SHP77 treated with DMSO at 0.1 percent for 48 hours (cell line): ENCODE data around the gene FAM227A.
A peak's percentile ranks its signal among the peaks of the same experiment; 100 is the strongest.
"Not testable (repeated sequence)": the region's sequence is repeated elsewhere in the genome, so short reads cannot be mapped to it uniquely, and the experiment has no call there.

Source experiments
- DNase-seq: peaks from one replicate; lab custom pipeline; 2025; lab: John Stamatoyannopoulos, UW

FAM227A gene

DNA sequence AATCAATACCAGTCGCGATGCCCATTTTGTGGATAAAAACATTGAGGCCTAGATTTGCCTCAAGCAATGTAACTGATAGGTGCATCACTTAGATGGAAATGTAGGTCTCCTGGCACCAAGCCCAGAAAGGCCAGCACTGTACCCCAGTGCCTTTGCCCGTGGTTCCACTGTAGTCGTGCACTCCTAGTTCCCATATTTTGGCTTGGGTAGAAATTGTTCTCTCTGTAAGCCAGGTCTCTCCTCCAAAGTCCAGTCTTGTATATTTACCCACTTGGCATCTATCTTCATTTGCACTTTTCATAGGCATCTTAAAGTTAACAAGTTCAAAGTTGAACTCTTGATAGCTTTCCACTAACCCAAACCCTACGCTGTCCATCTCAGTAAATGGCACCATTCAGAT lies 44.6 kb downstream of the FAM227A start:
- DNase-seq = no peak

- no peak for DNase-seq
Observed at GRCh38 chr22:38610234-38610633, 46.0 kb downstream of the FAM227A start.

DNA sequence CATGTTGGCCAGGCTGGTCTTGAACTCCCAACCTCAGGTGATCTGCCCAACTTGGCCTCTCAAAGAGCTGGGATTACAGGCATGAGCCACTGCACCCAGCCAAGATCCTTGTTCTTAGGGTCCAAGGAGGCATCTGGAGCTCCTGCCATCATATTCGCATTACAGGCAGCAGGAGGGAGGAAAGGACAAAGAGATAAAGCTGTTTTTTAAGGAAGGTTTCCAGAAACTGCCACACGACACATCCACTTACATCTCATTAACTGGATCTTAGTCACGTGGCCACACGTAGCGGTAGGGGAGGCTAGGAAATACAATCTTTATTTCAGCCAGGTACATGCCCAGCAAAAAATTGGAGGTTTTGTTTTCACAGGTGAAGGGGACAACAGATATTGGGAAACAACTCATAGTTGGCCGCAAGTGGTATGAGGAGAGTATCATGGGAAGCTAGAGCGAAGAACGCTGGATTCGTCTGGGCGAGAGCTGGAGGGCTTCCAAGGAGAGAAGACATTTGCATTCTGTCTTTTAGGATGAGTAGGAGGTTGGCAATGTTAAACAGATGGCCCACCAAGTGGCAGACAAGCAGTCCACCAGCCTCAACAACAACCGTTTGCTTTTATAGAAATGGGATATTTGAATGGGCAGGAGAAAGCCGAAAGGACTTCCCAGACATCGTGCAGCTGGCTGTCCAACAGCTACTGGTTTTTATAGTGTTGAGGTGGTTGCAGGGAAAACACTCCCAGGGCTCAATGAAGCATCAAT lies 47.0 kb downstream of the FAM227A start:
- no peak for DNase-seq

- no peak for DNase-seq
Observed at GRCh38 chr22:38607680-38608079, 48.5 kb downstream of the FAM227A start.

DNA sequence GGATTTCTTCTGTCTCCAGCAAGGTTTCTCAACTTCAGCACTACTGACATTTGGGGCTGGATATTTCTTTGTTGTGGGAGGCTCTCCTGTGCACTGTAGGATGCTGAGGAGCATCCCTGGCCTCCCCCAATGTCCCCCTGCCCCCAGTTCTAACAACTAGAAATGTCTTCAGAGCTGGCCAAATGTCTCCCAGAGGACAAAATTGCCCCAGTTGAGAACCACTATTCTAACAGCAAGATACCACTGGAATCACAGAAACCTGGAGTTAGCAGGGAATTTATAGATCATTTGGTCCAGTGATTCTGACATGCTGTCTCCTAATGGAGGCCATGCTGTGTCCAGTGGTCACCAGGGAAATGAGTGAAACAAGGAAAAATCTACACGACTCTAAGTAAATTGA lies 54.0 kb downstream of the FAM227A start:
- DNase-seq = no peak

DNA sequence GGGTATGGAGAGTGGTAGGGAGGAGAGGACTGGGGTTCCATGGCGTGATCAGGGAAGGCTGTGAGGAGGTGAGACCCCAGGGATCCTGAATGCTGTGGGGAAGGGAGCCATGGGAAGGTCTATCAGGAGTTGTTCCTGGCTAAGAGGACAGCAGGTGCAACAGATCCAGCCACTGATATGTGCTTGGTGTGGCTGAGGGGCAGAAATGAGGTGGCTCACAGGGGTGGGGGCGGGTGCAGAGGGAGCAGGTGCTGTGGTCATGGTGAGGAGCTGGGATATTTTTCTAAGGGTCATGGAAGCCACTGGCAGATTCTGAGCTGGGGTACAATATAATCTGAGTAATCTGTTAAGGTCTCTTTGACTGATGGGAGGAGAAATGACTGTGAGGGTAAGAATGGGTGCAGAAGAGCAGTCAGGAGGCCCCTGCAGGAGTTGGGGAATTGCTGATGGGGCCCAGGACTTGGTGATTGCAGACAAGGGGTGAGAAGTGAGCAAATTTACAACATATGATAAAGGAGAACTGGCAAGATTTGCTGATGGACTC lies 54.9 kb downstream of the FAM227A start:
- no peak for DNase-seq

DNA sequence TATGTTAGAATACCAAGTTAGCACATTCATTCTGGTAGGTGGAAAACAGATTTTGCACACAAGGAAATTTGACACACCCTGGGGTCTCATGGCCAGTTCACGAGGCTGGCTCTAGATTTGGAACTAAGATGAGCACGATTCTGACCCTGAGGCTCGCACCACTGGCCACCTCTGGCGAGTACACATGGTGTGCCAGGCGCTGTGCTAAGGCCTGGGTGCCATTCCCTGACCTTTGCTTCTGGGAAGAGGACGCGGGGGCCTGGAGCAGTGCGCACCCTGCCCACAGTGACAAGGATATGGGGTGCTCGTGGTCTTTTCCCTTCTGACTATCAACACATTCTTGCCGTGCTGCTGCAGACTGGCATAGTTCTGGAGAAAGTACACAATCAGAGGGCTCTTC lies 56.7 kb downstream of the FAM227A start:
- DNase-seq = no peak

GRCh38 chr22:38582923-38583322 lies 73.3 kb downstream of the FAM227A start:
- DNase-seq = not testable (repeated sequence)

DNA sequence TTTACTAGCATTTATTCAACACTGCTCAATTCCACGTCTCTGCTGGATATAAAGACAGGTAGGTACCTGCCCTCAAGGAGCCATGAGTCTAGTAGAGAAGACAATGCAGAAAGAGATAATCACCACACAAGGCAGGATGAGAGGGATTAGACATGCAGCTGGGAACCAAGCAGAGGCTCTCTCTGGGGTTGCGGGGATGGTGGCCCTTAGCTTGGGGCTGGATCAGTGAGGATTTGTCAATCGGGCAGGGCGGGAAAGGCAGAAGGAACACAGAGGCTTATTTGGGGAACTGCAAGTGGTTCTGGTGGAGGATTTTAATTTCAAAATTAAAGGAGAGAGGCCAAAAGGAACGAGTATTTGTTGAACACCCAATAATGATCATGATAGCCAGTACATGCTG lies 77.7 kb downstream of the FAM227A start:
- DNase-seq = no peak

GRCh38 chr22:38572065-38572464 lies 84.1 kb downstream of the FAM227A start:
- peak; percentile 29 for DNase-seq

GRCh38 chr22:38570779-38571364 lies 85.3 kb downstream of the FAM227A start:
- peak; percentile 17 for DNase-seq

GRCh38 chr22:38569972-38570778 lies 86.0 kb downstream of the FAM227A start, which contains the start of gene DMC1:
DMC1 (minus strand) TSS chr22:38570183; CDS start chr22:38568256, 1,927 bp downstream.
- DNase-seq = peak; percentile 29

GRCh38 chr22:38569181-38569971 lies 86.8 kb downstream of the FAM227A start:
- DNase-seq = no peak

DNA sequence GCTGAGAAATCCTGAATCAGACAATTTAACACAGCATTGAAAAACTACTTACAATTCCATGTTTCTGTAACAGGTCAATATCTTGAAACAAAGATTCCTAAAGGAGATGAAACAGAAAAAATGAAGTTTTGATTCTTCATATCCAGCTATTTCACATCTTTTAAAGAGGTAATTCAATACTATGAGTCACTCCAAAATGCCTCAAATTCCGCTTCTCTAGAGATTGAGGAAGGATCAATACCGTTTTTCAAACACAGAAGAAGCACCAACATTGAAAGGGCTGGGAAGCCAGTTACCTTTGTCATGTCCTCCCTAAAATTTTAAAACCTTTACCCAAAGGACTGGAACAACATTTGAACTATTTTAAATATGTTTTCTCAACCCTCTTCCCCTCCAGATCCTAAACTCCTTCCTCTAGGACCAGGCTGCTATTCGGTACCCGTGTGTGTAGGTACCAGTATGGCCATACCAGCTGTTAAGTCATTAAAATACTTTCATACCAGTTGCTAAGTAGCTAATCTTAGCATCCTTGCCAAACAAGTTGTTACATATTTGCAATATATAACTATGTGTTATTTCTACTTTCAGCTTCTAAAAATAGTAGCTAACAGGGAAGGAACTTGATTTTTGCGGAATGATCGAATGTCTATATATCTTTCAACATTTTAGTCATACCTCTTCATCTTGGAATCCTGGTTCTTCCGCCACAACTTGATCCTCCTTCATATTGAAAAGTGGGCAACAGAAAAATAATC lies 88.5 kb downstream of the FAM227A start:
- DNase-seq = no peak

GRCh38 chr22:38566726-38567504 lies 89.3 kb downstream of the FAM227A start:
- DNase-seq = no peak

DNA sequence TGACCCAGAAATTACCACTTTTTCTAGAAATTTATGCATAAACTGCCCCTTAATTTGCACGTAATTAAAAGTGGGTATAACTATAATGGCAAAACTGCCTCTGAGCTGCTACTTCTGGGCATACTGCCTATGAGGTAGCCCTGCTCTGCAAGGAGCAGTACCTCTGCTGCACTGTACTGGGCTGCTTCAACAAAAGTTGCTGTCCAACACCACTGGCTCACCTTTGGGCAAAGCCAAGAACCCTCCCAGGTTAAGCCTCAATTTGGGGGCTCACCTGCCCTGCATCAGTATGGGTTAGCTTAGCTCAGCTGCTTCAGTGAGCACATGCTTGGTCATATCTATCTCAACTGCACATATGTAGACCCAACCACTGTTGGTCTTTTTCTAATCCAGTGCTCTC lies 90.8 kb downstream of the FAM227A start:
- DNase-seq = no peak

- DNase-seq = no peak
Observed at GRCh38 chr22:38564669-38565068, 91.5 kb downstream of the FAM227A start.

DNA sequence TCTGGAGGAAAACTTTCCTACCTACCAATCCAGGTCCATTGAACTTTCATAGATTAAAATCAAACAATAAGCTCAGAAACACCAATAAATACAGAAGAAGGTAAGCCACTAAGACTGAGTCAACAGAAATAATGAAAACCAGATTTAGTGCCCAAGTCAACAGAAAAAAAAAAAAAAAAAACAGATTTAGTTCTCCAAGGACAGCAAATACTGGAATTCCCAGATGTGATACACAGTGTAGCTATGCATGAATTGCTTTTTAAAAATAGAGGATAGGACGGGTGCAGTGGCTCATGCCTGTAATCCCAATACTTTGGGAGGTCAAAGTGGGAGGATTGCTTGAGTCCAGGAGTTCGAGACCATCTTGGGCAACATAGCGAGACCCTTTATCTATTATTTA lies 101.9 kb downstream of the FAM227A start:
- DNase-seq = no peak

DNA sequence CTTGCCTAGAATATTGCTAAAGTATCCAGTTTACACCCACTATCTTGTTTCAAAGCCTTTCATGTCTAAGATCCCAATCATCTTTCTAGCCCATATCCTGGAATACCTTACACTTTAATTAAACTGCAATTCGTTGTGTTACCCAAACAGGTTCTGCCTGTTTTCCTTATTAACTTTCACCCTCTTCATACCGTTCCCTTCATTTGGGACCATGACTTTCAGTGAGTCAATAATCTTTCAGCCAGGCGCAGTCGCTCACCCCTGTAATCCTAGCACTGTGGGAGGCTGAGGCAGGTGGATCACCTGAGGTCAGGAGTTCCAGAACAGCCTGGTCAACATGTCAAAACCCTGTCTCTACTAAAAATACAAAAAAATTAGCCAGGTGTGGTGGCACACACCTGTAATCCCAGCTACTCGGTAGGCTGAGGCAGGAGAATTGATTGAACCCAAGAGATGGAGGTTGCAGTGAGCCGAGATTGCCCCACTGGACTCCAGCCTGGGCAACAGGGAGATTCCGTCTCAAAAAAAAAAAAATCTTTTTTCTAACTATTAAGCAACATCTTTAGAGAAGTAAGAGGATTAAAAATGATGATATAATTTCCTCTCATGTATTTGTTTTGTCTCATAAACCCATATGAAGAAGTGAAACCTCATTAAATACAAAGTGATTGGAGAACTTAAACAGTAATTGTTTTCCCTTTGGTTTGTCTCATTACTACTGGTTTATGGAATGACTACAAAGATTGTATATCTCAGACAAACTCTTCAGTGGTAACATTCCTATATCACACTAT lies 106.9 kb downstream of the FAM227A start:
- DNase-seq = no peak
